Measurements from ENCODE around the gene SH3TC1.

The SH3TC1 gene

DNA sequence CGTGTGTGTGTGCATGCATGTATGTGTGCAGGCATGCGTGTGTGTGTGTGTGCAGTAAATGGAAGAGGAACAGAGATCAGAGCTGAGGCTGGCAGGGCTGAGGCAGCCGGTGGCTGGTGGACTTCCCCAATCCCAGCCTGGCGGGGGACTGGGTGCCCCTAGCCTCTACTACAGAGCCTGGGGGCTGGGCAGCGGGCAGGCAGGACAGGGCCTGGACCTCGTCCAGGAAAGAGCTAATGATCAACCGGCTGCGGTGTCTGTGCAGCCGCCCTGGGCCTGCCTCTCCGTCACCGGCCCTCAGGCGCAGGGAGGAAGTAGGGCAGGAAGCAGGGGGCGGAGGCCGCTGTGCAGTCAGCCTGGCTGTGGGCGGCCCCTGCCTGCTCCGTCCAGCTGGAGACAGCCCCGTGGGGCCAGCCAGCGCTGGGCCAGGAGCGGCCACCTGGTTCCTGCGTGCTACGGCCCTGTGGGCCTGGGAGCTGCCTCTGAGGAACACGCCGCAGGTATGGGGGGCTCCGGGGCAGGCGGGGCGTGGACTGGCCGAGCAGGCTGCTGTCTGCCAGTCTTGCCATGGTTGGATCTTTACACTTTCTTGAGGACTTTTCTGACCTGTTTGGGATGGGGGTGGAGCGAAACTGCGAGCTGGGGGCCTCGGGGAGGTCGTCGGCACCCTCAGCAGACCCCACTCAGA, at the start of gene SH3TC1:
TSS of gene SH3TC1 (plus strand) at position 385 of the 688 bp plus-strand sequence. CDS start 5,905 bp downstream, outside the sequence.
- peak; percentile 96 to 98 for DNase-seq

DNA sequence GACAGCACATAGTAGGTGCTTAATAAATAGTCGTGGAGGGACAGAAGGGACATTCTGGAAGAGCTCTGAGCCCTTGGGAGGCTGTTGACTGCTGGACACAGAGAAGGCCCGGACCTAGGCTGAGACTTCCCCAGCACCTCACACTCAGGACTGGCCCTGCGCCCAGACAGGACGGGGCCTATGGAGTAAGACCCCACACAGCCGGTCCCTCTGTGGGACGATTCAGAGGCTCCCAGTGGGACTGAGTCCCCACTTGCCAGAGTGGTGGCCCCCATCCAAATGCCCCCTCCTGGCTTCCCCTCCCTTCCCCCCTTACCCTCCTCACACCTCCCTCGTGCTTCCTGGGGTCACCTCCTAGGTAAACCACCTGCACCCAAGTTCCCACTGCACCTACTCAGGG, 49.4 kb upstream of the SH3TC1 start:
- no peak for DNase-seq

DNA sequence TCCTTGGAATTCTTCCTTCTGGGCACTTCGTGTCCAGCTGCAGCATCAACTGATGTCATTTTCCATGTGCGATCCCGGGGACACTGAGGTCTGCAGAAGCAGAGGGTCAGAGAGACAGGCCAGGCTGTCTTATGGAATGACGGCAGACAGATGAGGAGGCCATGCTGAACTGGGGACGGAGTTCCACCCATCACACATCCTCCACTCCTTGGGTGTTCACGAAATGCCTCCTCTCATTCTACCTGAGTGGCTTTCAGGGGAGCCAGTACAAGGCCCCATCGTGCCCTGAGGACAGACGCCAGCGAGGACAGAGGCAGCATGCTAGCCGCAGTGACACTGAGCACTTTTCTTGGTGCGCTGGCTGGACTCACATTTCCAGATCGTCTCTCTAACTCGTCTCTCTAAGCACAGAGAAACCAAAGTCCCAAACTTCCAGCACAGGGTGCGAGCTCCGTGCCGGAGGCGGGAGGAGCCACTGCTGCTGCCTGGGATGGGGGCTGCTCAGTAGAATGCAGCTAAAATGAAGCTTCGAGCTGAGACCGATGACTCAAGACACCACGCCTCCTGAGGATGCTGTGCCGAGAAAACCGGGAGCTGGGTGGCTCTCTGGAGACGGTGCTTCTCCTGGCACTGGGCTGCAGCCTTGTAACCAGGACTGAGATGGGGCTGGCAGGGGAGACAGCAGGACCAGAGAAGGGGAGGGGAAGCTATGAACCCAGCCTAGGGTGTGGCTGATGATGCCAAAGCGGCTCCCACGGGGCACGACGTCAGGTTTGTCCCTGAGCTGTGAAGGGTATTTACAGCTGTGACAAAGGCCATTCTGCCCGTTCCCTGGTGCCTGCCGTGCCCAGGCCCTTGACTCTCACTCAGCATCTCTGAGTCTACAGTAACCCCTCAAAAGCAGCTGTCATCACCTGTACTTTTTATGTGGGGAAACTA, 48.7 kb upstream of the SH3TC1 start:
- no peak for DNase-seq

DNA sequence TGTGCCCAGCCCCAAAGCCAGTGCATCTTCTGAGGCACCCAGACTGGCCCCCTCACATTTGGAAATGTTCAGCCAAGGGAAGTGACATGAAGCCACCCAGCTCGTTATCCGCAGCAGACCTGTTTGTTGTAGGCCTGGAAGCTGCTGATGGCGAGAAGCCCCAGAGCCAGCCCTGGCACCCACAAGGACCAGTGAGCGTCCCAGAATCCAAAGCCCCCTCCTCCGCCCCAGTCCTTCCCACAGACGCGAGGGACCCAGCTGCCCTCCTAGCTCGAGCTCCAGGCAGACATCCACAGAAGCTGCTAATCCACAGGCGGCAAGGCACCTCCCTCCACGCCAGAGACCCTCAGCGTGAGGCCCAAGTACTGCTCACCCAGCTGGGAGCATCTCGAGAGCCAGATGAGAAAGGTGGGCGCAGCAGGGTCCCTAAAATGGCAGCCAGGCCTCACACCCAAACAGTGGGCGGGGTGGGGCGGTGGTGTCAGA, 47.9 kb upstream of the SH3TC1 start:
- DNase-seq: no peak

GRCh38 chr4:8152090-8152864, 46.8 kb upstream of the SH3TC1 start:
- no peak for DNase-seq

DNA sequence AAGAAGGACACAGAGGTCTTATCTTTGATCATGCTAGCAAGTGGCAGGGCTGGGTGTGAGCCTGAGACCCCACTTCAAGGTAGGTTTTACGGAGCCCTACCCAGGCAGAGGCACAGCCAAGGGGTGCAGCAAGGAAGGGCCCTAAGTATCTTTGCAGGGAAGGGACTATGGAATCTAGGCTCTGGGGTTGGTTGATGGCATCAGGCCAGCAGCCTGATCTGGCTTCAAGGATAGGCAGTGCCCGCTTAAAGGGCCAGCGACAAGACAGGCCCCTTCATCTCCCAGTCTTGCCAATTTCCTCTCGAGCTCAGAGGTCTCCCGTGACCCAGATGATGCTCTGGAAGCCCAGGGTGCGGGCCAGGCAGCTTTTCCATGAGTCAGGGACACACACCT, 46.2 kb upstream of the SH3TC1 start:
- no peak for DNase-seq

DNA sequence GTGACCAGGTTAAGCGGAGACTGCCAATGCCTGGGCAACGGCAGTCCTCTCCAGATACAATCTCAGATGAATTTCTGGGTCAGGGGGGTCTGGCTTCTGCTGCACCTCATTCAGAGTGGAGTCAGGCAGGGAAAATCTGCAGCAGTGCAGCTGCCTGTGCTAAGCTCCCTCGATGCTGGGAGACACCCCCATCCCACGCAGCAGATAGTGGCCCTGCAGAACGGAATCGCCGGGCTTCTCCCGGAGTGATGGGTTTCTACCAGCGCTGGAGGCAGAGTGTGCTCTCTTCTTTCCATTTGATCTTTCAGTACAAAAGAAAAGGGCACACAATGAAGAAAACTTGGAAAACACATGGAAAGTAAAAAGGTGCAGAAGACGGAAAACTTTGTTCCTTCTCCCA, 45.6 kb upstream of the SH3TC1 start:
- no peak for DNase-seq

DNA sequence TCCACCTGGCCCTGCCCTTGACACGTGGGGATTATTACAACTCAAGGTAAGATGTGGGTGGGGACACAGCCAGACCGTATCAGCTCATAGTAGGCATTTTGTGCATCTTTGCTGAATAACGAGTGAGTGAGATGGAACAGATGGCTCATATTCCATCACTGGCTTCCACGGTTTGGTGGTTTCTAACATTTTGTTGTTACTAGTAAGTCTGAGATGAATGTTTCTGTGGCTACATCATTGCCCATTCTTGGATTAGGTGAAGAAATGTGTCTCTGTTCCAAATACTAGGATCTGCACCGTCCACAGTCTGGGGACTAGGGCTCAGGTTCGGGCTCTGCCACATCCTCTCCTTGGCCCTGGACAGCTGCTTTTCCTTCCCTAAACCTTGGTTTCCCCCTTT, 44.0 kb upstream of the SH3TC1 start:
- no peak for DNase-seq

- no peak for DNase-seq
These were observed 43.2 kb upstream of the SH3TC1 start for GRCh38 chr4:8155660-8156421.

- no peak for DNase-seq
These were observed 42.5 kb upstream of the SH3TC1 start for GRCh38 chr4:8156617-8157016.

- no peak for DNase-seq
These were observed 41.6 kb upstream of the SH3TC1 start for GRCh38 chr4:8157496-8157895.

DNA sequence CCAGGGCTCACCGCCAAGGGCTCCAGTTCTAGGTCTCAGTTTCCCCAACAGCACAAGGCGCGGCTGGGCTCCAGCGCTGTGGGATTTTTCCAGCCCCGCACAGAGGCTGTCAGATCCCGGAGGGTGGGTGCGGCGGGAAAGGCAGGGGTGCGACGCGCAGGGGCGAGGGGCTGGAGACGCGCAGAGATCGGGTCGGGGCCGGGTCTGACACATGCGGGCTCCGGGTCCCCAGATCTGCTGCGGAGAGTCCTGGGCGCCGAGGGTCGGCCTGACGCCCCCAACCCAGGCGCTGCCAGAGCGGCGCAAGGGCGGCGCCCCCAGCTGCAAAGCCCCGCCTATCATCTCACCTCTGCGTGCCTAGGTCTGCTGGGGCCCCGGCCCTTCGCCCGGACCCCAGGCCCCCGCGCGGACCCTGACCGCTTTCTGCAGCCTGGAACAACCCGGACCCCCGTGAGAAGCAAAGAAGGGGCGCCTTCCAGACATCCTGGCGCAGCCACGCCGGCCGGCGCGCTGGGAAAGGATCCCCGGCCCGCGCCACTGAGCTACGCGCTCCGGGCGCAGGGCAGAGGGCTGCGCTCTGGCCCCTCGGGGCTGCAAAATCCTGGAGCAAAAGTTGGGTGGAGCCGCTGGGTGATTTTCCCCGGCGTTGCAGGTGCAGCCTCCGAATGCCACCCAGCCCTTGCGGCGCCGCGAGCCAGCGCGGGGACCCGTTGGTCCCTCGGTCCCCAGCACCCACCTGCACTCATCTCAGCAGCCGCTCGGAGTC, 41.0 kb upstream of the SH3TC1 start:
- no peak for DNase-seq

DNA sequence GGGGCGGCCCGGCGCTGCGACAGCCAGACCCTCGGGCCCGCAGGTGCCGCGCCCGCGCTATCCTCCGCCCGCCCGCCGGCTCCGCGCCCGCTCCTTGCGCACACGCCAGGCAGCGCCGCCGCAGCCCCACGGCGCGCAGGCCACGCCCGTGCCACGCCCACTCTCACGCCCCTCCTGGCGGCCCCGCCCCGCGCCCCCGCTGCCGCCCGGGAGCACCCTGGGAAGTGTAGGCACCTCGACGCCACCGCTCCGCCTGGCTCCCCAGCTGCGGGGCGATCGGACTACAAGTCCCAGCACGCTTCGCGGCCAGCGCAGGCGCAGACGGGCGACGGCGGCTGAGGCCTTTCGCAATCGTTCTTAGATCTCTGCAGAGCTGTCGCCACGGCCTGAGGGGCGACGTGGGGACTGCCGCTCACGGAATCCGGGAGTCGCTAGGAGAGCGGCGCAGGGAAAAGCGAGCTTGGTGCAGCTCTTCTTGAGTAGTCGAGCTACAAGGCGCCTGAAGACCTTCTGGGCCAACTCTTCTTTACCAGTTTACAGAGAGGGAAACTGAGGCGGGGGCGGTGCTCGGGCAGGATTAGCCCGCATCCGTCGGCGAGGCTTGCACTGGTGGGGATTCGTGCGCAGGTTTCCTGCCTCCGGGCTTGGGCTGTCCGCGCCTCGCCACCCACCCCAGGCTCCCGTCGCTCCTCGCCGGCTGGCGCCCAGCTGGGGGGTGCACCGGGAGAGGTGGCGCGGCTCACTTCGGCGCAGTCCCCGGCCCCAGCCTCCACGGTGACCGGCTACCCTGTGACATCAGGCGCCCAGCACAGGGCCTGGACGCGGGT, 40.2 kb upstream of the SH3TC1 start, which contains the start of gene ABLIM2:
TSS of gene ABLIM2 (minus strand) at position 104 of the 827 bp plus-strand sequence. CDS start 124 bp downstream, outside the sequence.
- DNase-seq: peak; percentile 91

DNA sequence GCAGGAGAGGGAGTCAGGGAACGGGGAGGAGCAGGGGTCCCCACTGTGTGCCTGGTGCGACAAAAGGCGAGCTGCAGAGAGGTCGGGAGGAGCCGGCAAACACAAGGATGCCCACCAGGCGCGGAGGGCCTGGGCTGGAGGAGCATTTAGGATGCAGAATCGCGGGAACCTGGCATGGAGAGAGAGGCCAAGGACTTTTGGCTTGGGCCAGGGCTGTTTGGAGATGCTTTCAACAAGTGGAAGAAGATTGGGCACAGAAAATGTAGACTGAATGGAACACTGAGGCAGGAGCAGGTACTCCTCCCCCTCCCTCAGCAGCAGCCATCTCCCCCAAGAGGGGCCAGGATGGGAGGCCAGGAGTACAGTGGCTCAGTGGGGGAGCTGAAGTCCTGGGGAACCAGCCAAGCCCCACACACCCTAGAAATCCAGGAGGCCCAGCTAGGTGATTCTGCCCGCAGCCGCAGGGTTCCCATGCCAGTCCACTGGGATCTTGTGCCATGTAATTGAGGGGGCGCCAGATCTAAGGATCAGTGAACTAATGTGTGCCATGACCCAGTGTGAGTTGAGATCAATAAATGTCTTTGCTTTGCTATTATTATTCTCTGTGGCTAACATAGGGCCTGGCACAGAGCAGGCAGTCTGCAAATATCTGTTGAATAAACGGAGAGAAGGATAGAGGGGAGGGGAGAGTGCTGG, 39.4 kb upstream of the SH3TC1 start:
- no peak for DNase-seq

DNA sequence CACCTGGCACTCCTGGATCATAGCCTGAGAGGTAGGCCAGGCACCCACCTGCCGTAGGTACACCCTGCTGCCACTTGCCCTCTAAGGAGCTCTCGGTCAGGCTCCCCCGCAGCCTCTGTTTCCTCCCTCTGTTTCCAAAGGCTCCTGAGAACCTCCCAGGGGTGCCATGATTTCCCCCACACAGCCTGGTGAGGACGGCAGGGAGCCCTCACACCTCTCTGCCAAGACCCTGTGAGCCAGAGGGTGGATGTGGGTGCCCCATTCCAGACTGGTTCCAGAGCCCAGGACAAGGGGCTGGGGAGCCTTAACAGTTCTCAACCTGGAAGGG, 38.9 kb upstream of the SH3TC1 start:
- DNase-seq: no peak

DNA sequence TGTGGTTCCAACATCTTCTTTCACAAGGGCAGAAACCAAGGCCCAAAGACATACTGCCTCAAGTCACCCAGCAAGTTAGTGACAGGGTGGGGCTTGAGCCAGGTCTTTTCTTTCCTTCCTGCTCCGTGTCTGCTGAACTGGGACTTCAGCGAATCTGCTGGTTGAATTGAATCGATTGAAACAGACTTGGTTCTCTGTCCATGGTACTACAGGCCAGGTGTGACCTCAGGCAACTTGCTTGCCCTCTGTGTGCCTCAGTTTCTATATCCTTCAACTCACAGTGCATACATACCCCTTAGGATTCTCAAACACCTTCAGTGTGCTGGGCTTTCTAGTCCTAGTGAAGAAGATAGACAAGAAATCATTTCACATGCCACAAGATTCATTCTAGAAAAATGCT, 38.5 kb upstream of the SH3TC1 start:
- DNase-seq: no peak

- no peak for DNase-seq
These were observed 36.5 kb upstream of the SH3TC1 start for GRCh38 chr4:8162625-8163024.

DNA sequence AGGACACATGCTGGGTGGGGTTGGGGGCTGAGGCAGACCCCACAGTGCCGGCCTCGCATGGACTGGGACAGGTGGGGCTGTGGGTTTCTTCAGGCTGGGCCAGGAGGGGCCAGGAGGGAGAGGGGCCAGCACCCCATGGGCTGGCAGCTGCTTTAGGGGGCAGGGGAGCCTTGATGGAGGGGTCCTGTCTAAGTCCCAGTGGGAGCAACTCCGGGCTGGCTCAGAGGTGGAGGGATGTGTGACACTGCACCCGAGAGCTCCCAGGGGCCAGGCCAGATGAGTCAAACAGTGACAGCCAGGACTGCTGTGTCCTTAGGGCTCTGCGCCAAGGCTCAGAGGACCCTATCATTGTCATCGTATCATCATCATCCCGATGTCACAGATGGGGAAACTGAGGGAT, 36.1 kb upstream of the SH3TC1 start:
- DNase-seq: no peak

DNA sequence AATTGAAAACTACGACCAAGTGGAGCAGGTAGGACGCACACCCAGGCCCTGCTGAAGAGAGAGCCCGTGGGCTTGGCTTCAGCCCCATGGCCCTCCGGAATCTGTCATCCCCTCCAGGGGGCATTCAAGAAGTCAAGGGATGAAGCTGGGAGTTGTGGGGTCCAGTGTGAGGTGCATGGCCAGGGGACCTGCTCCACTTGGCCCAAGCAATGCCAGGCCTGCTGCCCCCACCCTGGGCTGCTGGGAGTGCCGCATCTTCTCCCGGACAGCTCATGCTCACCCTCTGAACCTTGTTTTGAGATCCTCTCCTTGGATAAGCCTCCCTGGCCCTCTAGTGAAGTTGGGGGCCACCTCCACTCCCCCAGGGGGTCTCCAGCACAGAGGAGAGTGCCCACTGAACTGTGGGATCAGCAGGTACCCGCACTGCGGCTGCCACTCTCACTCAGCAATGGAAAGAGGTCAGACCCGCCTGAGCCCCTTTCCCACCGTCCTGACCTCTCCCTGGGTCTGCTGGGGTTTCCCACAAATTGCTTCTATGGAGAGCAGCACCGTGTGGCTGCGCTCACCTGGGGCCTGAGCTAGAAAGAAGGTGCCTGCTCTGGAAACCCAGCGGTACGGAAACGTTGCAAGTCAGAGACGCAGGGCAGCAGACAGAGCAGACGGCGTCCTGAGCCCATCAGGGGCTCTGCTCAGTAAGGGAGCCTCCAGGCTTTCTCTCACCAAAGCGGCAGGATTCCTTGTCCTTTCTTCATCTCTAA, 35.5 kb upstream of the SH3TC1 start:
- no peak for DNase-seq
